Stomach (tissue), 9 donors: ENCODE data around the gene SLC51B. TPM values are rescaled to one million over a fixed set of nuclear protein-coding genes. Genes with fewer than 3 reads are reported as not detected.
A peak's percentile ranks its signal among the peaks of the same experiment; 100 is the strongest.

Experiments used
- DNase-seq, 2 donors: peaks; one replicate each; pipeline versions ENCODE4 v3.0.0 to v3.0.0-alpha.2; 2013 to 2019
- H3K27ac ChIP-seq, 5 donors: fragments of 200-600 bp in 4 of 5; sonication (generic) in 4 of 5; one replicate each; pipeline ENCODE4 v1.5.1; 2013 to 2019; ENCODE audit warnings: mild to moderate bottlenecking in 1 of 5, moderate library complexity in 1 of 5
- H3K27me3 ChIP-seq, 3 donors: fragments of 200-600 bp; sonication (generic); one replicate each; pipeline ENCODE4 v1.5.1; 2017 to 2019; ENCODE audit warnings: mixed run types in 1 of 3
- H3K36me3 ChIP-seq, 4 donors: fragments of 200-600 bp; sonication (generic); 1 replicate in 3 of 4; 2 replicates in 1 of 4; pipeline ENCODE4 v1.5.1; 2016 to 2019
- H3K4me1 ChIP-seq, 4 donors: fragments of 200-600 bp; sonication (generic); one replicate each; pipeline ENCODE4 v1.5.1; 2016 to 2019
- H3K4me3 ChIP-seq, 4 donors: fragments of 200-600 bp; sonication (generic) in 3 of 4; one replicate each; pipeline ENCODE4 v1.5.1; 2016 to 2019; ENCODE audit warnings: mild to moderate bottlenecking in 1 of 4
- H3K9me3 ChIP-seq, 4 donors: fragments of 200-600 bp; sonication (generic); one replicate each; pipeline ENCODE4 v1.5.1; 2016 to 2019
- CTCF ChIP-seq, 7 experiments: fragments of 450-650 bp in 4 of 7; fragments of 200-600 bp in 3 of 7; sonication (generic) in 3 of 7; IDR thresholded peaks; one replicate each; pipeline ENCODE4 v1.5.1; 2016 to 2019; ENCODE audit warnings: antibody characterized with exemption in 7 of 7, control low read depth in 2 of 7, mild to moderate bottlenecking in 1 of 7
- EP300 ChIP-seq: sonication (generic); formaldehyde crosslinking; IDR thresholded peaks from one replicate; pipeline ENCODE4 v1.6.1; 2017; ENCODE audit warnings: antibody characterized with exemption
- POLR2A ChIP-seq, 4 donors: fragments of 450-650 bp; IDR thresholded peaks; one replicate each; pipeline ENCODE4 v1.6.1; 2016; ENCODE audit warnings: antibody characterized with exemption in 4 of 4, control low read depth in 2 of 4, mild to moderate bottlenecking in 1 of 4, moderate library complexity in 1 of 4
- POLR2AphosphoS5 ChIP-seq, 3 donors: sonication (generic); formaldehyde crosslinking; IDR thresholded peaks; one replicate each; pipeline ENCODE4 v1.6.1; 2016; ENCODE audit warnings: antibody characterized with exemption in 3 of 3
- WGBS, 5 donors: extraction: QIAGEN DNeasy Blood & Tissue Kit in 3 of 5; methylation state at CpG; one replicate each; pipeline versions ENCODE4 v1.1.5 to v1.1.7; 2013 to 2018; 5-methylcytosine and 5-hydroxymethylcytosine counted together
- intact Hi-C: fragments of 100-400 bp; cut with DNase I; formaldehyde crosslinking; loops from one replicate; pipeline ENCODE4 v1.15.1; 2023; ENCODE audit warnings: low total_unique reads
- polyA plus RNA-seq, 3 donors: library from polyadenylated mRNA; stranded (reverse); fragments of 200-250 nt; gene quantifications; one replicate each; pipeline ENCODE4 v1.2.3, GENCODE V29; 2013
- total RNA-seq, 5 donors: library from RNA; depleted of rRNA; stranded (reverse); fragments of >200 nt; gene quantifications; one replicate each; pipeline versions ENCODE4 v1.1.0 to v1.2.3, GENCODE V29; 2014 to 2016
- donor health status: healthy with polysubstance abuse.
- donor health status: Bipolar disorder and iron deficiency.
- donor health status: healthy.

The SLC51B gene
- total and polyA plus RNA-seq, 8 donors, result 0.38 to 19.7 (median 0.62) TPM; not detected in 5

GRCh38 chr15:65058394-65059368 is 13.5 kb downstream of the SLC51B start:
- TF ChIP-seq POLR2AphosphoS5 (IDR thresholded peaks at IDR 0.05) (no peak), CTCF (IDR thresholded peaks at IDR 0.05) (no peak), POLR2A (IDR thresholded peaks at IDR 0.05) (no peak), EP300 (no peak)
- peaks cover 0 to 59% (median 12%) of the 10 kb centered on the region in 4 donors for H3K4me1 ChIP-seq
- intact Hi-C loops, result no loop called here
- peaks cover 0 to 23% (median 5%) of the 10 kb centered on the region in 4 donors for H3K36me3 ChIP-seq
- peak overlapping the region in 1 of 5 donors; percentile 28 for H3K27ac ChIP-seq
- 80 to 92% (median 83%) methylated on average over 15 to 16 of the region's 16 CpGs for WGBS, 5 donors
- DNase-seq, result no peak
- no peak overlapping the region for H3K4me3 ChIP-seq
- H3K27me3 ChIP-seq, result no peaks in the 10 kb centered on the region
- no peaks in the 10 kb centered on the region for H3K9me3 ChIP-seq

- no peak for DNase-seq
- H3K4me1 ChIP-seq, result peaks cover 0 to 57% (median 12%) of the 10 kb centered on the region in 4 donors
- H3K4me3 ChIP-seq, result no peak overlapping the region
- peaks cover 0 to 23% (median 3%) of the 10 kb centered on the region in 4 donors for H3K36me3 ChIP-seq
- intact Hi-C loops, result no loop called here
- TF ChIP-seq POLR2AphosphoS5 (IDR thresholded peaks at IDR 0.05), result no peak
- TF ChIP-seq CTCF (IDR thresholded peaks at IDR 0.05), result no peak
- TF ChIP-seq EP300, result no peak
- no peak for TF ChIP-seq POLR2A (IDR thresholded peaks at IDR 0.05)
- no peaks in the 10 kb centered on the region for H3K27me3 ChIP-seq
- 72 to 90% (median 78%) methylated on average over 3 of the region's 3 CpGs for whole genome bisulfite sequencing, 5 donors
- no peaks in the 10 kb centered on the region for H3K9me3 ChIP-seq
- H3K27ac ChIP-seq, result peak overlapping the region in 1 of 5 donors; percentile 28
Measured at GRCh38 chr15:65059369-65059750, 14.2 kb downstream of the SLC51B start.

DNA sequence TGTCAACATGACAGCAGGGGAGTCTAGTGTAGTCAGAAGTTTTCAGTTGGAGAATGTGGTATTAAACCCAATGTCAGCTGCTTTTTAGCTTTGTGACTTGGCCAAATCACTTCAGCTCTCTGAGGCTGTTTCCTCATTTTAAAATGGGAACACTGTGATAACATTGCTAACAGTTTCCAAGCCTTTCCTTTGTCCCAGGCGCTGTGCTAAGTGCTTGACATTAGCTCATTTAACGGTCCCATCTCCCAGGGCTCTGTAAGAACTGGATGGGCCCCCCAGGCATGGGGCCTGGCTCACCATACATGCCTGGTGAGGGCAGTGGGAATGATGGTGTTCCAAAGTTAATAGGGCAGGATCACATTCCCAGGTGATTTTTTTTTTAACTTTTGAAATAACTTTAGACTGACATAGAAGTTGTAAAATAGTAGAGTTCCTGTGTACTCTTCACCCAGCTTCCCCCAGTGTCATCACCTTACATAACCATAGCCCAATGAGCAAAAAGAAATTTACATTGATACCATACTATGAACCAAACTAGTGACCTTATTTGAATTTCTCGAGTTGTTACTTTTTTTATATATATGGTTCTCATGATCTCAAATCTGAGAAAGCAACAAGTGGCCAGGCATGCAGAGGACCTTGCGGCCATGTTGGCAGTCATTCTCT is 14.9 kb downstream of the SLC51B start:
- Histone ChIP-seq H3K4me3 (no peak overlapping the region), H3K27ac (peak overlapping the region in 2 of 5 donors; percentile 28 to 38), H3K36me3 (peaks cover 0 to 23% (median 3%) of the 10 kb centered on the region in 4 donors), H3K4me1 (peaks cover 0 to 50% (median 9%) of the 10 kb centered on the region in 4 donors), H3K27me3 (peaks cover 0 to 4% (median 0%) of the 10 kb centered on the region in 3 donors), H3K9me3 (no peaks in the 10 kb centered on the region)
- TF ChIP-seq POLR2A (IDR thresholded peaks at IDR 0.05) (no peak), CTCF (IDR thresholded peaks at IDR 0.05) (no peak), EP300 (no peak), POLR2AphosphoS5 (IDR thresholded peaks at IDR 0.05) (no peak)
- WGBS, 5 donors, result 76 to 91% (median 86%) methylated on average over 4 of the region's 4 CpGs
- no peak for DNase-seq
- intact Hi-C loops, result no loop called here

DNA sequence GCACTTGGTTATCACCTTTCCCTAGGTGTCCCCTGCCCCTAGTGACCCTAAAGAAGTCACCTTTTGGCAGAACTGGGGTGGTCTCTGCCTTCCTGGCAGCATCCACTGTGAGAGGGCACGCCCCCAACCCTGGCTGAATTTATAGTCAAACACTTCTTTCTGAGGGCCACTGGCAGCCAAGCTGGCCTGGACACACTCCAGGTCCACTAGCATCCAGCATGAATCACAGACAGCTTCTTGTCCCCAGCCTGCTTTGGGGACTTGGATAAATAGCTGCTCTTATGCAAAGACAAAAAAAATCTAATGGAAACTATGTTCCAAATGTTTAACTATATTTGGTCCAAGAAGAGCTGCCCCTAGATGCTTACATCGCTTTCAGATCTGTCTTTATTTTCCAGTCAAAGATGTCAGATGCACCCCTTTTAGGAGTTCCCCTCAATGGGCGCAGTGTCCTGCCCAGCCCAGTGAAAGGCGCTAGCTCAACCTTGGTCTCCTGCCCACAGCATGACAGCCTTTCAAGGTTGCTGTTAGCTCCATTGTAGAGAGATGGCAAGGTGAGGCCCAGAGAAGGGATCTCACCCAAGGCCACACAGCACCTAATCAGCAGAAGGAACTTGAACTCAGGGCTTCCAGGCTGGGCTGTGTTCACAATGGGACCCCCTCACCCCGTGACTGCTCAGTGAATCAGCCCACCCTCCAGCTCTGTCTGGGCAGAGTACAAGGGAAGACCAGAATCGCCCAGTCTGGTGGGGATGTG is 15.6 kb downstream of the SLC51B start:
- Histone ChIP-seq H3K36me3 (peaks cover 0 to 23% (median 3%) of the 10 kb centered on the region in 4 donors), H3K4me3 (no peak overlapping the region), H3K9me3 (no peaks in the 10 kb centered on the region), H3K27me3 (peaks cover 0 to 12% (median 0%) of the 10 kb centered on the region in 3 donors), H3K27ac (peak overlapping the region in 4 of 5 donors; percentile 25 to 38 (median 32)), H3K4me1 (peaks cover 0 to 42% (median 3%) of the 10 kb centered on the region in 4 donors)
- intact Hi-C loops, result no loop called here
- WGBS, 5 donors, result 78 to 89% (median 81%) methylated on average over 6 of the region's 6 CpGs
- TF ChIP-seq POLR2A (IDR thresholded peaks at IDR 0.05), result no peak
- no peak for TF ChIP-seq POLR2AphosphoS5 (IDR thresholded peaks at IDR 0.05)
- TF ChIP-seq EP300, result no peak
- TF ChIP-seq CTCF (IDR thresholded peaks at IDR 0.05), result no peak
- DNase-seq, result peak in 1 of 2 donors; percentile 50
